Ovary (tissue), 3 donors: ENCODE data around the gene SHKBP1.

ENCODE experiments used
- CTCF ChIP-seq, 3 donors: fragments of 450-650 bp in 2 of 3; fragments of 200-600 bp in 1 of 3; IDR thresholded peaks; one replicate each; pipeline versions ENCODE4 v1.5.1 to v1.8.0; 2016 to 2022; ENCODE audit warnings: antibody characterized with exemption in 3 of 3, mild to moderate bottlenecking in 1 of 3
- POLR2A ChIP-seq: fragments of 450-650 bp; IDR thresholded peaks from one replicate; pipeline ENCODE4 v1.6.1; 2017; ENCODE audit warnings: antibody characterized with exemption, mild to moderate bottlenecking, moderate library complexity
- donor health status: DM: no; HTN: no; CAD: no.

GRCh38 chr19:40528078-40528477 is 48.6 kb upstream of the SHKBP1 start:
- TF ChIP-seq POLR2A (no peak), CTCF (IDR thresholded peaks at IDR 0.05) (no peak)
